Measurements from ENCODE around the gene SLC43A1.

SLC43A1 gene

DNA sequence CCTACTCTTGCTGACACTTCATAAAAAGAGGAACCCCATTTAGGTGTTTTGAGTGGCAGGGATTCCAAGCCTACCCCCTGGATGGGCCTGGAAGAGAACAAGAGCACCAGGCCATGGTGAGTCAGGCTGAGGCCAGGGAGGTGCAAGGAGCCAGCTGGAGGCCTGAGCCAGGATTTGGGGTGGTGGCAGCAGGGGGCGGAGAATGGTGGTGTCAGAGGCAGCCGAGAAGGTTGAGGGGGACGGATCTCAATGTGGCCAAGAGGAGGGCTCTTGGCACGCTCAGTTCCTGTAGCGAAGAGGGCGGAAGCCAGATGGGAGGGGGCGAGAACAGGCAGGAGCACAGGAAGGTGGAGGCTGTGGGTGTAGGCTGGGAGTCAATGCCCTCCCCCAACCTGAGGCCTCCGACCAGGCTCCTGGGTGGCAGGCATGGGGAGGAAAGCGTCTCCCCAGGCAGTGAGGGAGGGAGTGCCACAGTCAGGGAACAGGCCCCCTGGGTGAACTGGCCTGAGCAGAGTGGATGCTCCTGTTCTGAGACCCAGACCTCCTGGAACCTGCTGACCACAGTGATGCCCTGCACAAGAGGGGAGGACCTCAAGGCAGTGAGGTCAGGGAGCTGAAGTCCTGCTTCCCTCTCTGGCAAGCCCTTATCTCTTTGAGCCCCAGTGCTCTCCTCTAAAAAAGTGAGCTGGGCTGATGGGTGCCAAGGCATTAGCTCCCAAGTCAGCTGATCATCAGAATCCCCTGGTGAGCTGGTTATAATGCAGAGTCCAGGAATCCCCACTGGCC, 41.3 kb downstream of the SLC43A1 start:
- Histone ChIP-seq H3K27ac (ENCODE audit: low read depth, low read length) (no peak overlapping the region), H3K9me3 (ENCODE audit: control insufficient read depth, insufficient read depth, low read length) (no peaks in the 10 kb centered on the region), H3F3A (ENCODE audit: control insufficient read depth, insufficient read depth) (no peaks in the 10 kb centered on the region), H3K27me3 (ENCODE audit: control insufficient read depth, low read length) (peaks cover 44% of the 10 kb centered on the region), H3K4me1 (ENCODE audit: control insufficient read depth, low read length) (peaks cover 26% of the 10 kb centered on the region), H3K36me3 (ENCODE audit: control insufficient read depth, low read length) (no peaks in the 10 kb centered on the region), H4K20me1 (ENCODE audit: control insufficient read depth, insufficient read depth, low read depth, low read length) (0 out of 2 replicates have a peak, but pooled peaks cover 2% of the 10 kb centered on the region), H3K79me2 (ENCODE audit: control insufficient read depth, low read length) (no peaks in the 10 kb centered on the region), H3K9me2 (replicated peaks; ENCODE audit: control insufficient read depth, low read length) (no peaks in the 10 kb centered on the region), H3K4me2 (ENCODE audit: low read length) (no peak overlapping the region), H3K4me3 (ENCODE audit: low read length) (no peak overlapping the region)
- TF ChIP-seq, protein P1, sequence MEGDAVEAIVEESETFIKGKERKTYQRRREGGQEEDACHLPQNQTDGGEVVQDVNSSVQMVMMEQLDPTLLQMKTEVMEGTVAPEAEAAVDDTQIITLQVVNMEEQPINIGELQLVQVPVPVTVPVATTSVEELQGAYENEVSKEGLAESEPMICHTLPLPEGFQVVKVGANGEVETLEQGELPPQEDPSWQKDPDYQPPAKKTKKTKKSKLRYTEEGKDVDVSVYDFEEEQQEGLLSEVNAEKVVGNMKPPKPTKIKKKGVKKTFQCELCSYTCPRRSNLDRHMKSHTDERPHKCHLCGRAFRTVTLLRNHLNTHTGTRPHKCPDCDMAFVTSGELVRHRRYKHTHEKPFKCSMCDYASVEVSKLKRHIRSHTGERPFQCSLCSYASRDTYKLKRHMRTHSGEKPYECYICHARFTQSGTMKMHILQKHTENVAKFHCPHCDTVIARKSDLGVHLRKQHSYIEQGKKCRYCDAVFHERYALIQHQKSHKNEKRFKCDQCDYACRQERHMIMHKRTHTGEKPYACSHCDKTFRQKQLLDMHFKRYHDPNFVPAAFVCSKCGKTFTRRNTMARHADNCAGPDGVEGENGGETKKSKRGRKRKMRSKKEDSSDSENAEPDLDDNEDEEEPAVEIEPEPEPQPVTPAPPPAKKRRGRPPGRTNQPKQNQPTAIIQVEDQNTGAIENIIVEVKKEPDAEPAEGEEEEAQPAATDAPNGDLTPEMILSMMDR (IDR thresholded peaks at IDR 0.05; ENCODE audit: low read depth, low read length, poor library complexity, severe bottlenecking) = no peak
- no peak for TF ChIP-seq EZH2phosphoT487 (IDR thresholded peaks at IDR 0.05; ENCODE audit: borderline replicate concordance, low read length)

DNA sequence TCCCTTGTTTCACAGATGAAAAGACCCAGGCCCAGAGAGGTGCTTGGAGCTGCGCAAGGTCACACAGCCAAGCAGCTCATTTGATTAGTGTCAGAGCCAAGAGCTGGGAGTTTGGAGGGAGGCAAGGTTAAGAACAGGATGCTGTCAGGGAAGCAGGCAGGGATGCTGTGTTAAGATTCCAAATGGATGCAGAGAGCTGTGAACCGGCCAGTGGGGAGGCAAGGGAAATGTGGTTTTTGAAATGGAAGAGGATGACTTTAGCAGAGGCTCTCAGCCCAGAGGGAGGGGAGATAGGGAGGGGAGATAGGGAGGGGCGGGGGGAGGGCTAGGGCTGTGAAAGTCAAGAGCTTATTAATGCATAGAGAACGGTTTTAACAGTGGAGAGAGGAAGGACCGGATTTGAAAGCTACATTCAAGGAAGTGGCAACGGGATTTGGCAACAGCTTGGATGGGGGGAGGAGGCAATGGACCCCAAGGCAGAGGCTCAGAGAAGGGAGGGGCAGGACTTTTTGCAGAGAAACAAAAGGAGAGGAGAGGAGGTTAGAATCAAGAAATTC, 42.1 kb downstream of the SLC43A1 start:
- H3K9me3 ChIP-seq (ENCODE audit: control insufficient read depth, insufficient read depth, low read length) = no peaks in the 10 kb centered on the region
- no peaks in the 10 kb centered on the region for H3K9me2 ChIP-seq (replicated peaks; ENCODE audit: control insufficient read depth, low read length)
- peaks cover 43% of the 10 kb centered on the region for H3K27me3 ChIP-seq (ENCODE audit: control insufficient read depth, low read length)
- no peak for TF ChIP-seq EZH2phosphoT487 (IDR thresholded peaks at IDR 0.05; ENCODE audit: borderline replicate concordance, low read length)
- TF ChIP-seq, protein P1 (IDR thresholded peaks at IDR 0.05; ENCODE audit: low read depth, low read length, poor library complexity, severe bottlenecking) = no peak
- no peak overlapping the region for H3K27ac ChIP-seq (ENCODE audit: low read depth, low read length)
- no peaks in the 10 kb centered on the region for H3K79me2 ChIP-seq (ENCODE audit: control insufficient read depth, low read length)
- H3K36me3 ChIP-seq (ENCODE audit: control insufficient read depth, low read length) = no peaks in the 10 kb centered on the region
- H3K4me1 ChIP-seq (ENCODE audit: control insufficient read depth, low read length) = peaks cover 26% of the 10 kb centered on the region
- no peaks in the 10 kb centered on the region for H3F3A ChIP-seq (ENCODE audit: control insufficient read depth, insufficient read depth)
- no peak overlapping the region for H3K4me3 ChIP-seq (ENCODE audit: low read length)
- no peak overlapping the region for H3K4me2 ChIP-seq (ENCODE audit: low read length)
- 0 out of 2 replicates have a peak, but pooled peaks cover 2% of the 10 kb centered on the region for H4K20me1 ChIP-seq (ENCODE audit: control insufficient read depth, insufficient read depth, low read depth, low read length)

DNA sequence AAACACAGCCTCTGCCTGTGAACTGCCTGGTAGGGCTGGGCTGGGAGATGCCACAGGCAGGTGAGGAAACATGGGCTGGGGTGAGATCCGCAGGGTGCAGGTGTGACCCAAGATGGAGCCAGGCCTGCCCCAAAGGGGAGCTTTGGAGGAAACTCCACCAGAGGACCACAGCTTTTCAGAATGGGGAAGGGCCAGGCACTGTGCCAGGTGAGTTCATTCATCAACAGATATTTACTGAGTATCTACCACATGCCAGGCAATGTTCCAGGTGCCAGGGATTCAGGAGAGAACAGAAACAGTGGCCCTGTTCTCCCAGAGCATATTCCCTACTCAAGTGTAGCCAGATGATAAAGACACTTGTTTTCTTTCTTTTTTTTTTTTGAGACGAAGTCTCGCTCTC, 44.0 kb downstream of the SLC43A1 start:
- Histone ChIP-seq H3K79me2 (ENCODE audit: control insufficient read depth, low read length) (no peaks in the 10 kb centered on the region), H4K20me1 (ENCODE audit: control insufficient read depth, insufficient read depth, low read depth, low read length) (0 out of 2 replicates have a peak, but pooled peaks cover 2% of the 10 kb centered on the region), H3K27ac (ENCODE audit: low read depth, low read length) (no peak overlapping the region), H3K4me3 (ENCODE audit: low read length) (no peak overlapping the region), H3F3A (ENCODE audit: control insufficient read depth, insufficient read depth) (no peaks in the 10 kb centered on the region), H3K36me3 (ENCODE audit: control insufficient read depth, low read length) (no peaks in the 10 kb centered on the region), H3K9me2 (replicated peaks; ENCODE audit: control insufficient read depth, low read length) (no peaks in the 10 kb centered on the region), H3K27me3 (ENCODE audit: control insufficient read depth, low read length) (peaks cover 26% of the 10 kb centered on the region), H3K9me3 (ENCODE audit: control insufficient read depth, insufficient read depth, low read length) (no peaks in the 10 kb centered on the region), H3K4me1 (ENCODE audit: control insufficient read depth, low read length) (peaks cover 21% of the 10 kb centered on the region), H3K4me2 (ENCODE audit: low read length) (no peak overlapping the region)
- TF ChIP-seq, protein P1 (IDR thresholded peaks at IDR 0.05; ENCODE audit: low read depth, low read length, poor library complexity, severe bottlenecking) = no peak
- TF ChIP-seq EZH2phosphoT487 (IDR thresholded peaks at IDR 0.05; ENCODE audit: borderline replicate concordance, low read length) = no peak
